Lower leg skin (tissue), 3 donors: ENCODE results near the gene GSTA1.
"Not testable (repeated sequence)": the region's sequence is repeated elsewhere in the genome, so short reads cannot be mapped to it uniquely, and the experiment has no call there.

Experiments used
- CTCF ChIP-seq, 3 donors: fragments of 450-650 bp; IDR thresholded peaks; one replicate each; pipeline ENCODE4 v1.5.1; 2016; ENCODE audit warnings: antibody characterized with exemption in 3 of 3, mild to moderate bottlenecking in 3 of 3, moderate library complexity in 2 of 3
- POLR2A ChIP-seq, 2 donors: fragments of 450-650 bp; IDR thresholded peaks; one replicate each; pipeline ENCODE4 v1.6.1; 2016 to 2017; ENCODE audit warnings: antibody characterized with exemption in 2 of 2, mild to moderate bottlenecking in 1 of 2, moderate library complexity in 1 of 2

DNA sequence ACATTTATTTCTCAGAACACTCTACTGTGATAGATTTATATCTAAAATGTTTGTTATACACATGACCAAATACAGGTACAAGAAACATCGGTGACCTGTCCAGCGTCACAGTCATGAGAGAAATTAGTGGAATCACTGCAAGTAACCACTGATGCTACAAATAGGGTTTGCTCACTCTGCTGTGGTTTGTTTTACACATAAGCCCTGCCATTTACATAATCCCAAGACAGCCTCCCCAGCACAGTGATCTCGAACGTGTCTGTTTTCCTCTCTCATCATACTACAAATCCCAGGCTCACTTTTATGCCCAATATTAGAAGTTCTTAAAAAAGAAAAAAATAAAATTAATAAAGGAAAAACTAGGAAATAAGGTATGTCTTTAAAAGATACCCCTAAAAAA lies 6.2 kb upstream of the GSTA1 start:
- not testable (repeated sequence) for TF ChIP-seq CTCF, POLR2A (IDR thresholded peaks at IDR 0.05)
